HEK293 (cell line): ENCODE data around the gene PTAR1.
A peak's percentile ranks its signal among the peaks of the same experiment; 100 is the strongest.
"Not testable (repeated sequence)": the region's sequence is repeated elsewhere in the genome, so short reads cannot be mapped to it uniquely, and the experiment has no call there.

Experiments used
- CTCF ChIA-PET: fragments of 350-600 bp; formaldehyde crosslinking; extraction: SDS; loops from one replicate; lab custom pipeline; 2021; ENCODE audit warnings: antibody characterized with exemption; lab: Yijun Ruan, JAX
- POLR2A ChIA-PET: fragments of 300-600 bp; formaldehyde crosslinking; extraction: SDS; loops from one replicate; lab custom pipeline; 2020; ENCODE audit warnings: antibody characterized with exemption, inconsistent platforms; lab: Yijun Ruan, JAX
- H3K27ac ChIP-seq: fragments of 200-500 bp; sonication (Bioruptor generic); 2 replicates; pipeline ENCODE4 v1.5.1; 2014; ENCODE audit warnings: low read depth, low read length, control low read depth, inconsistent platforms; ENCODE audit errors: extremely low read depth
- H3K36me3 ChIP-seq, 2 experiments: fragments of 200-500 bp in 1 of 2; sonication (Bioruptor generic) in 1 of 2; 1 replicate in 1 of 2; 2 replicates in 1 of 2; pipeline ENCODE4 v1.5.1; 2014 to 2017; ENCODE audit warnings: inconsistent platforms in 2 of 2, low read length in 2 of 2; ENCODE audit not compliant: control insufficient read depth in 2 of 2, insufficient read depth in 1 of 2
- H3K4me1 ChIP-seq: fragments of 200-500 bp; sonication (Bioruptor generic); 2 replicates; pipeline ENCODE4 v1.5.1; 2014; ENCODE audit warnings: mild to moderate bottlenecking, low read length, inconsistent platforms; ENCODE audit not compliant: control insufficient read depth, insufficient read depth
- H3K4me3 ChIP-seq: 2 replicates; pipeline ENCODE4 v1.5.1; 2011; ENCODE audit warnings: low read depth, mild to moderate bottlenecking, control low read depth, low read length, moderate library complexity
- H3K9me3 ChIP-seq: fragments of 200-500 bp; sonication (Bioruptor generic); 2 replicates; pipeline ENCODE4 v1.5.1; 2014; ENCODE audit warnings: low read depth, low read length, inconsistent platforms; ENCODE audit not compliant: control insufficient read depth, insufficient read depth
- ATF2 ChIP-seq: fragments of 450-650 bp; formaldehyde crosslinking; IDR thresholded peaks from 2 replicates; pipeline ENCODE4 v1.5.1; 2016; ENCODE audit warnings: missing biosample characterization, missing genetic modification characterization, low read depth
- GLIS2 ChIP-seq: fragments of 450-650 bp; formaldehyde crosslinking; IDR thresholded peaks from 2 replicates; pipeline ENCODE4 v1.5.1; 2016; ENCODE audit warnings: missing biosample characterization, missing genetic modification characterization
- HOXC10 ChIP-seq: sonication (generic); formaldehyde crosslinking; IDR thresholded peaks from 2 replicates; pipeline ENCODE4 v1.8.1; 2023; ENCODE audit warnings: mild to moderate bottlenecking, missing genetic modification reagents
- KLF1 ChIP-seq: fragments of 450-650 bp; formaldehyde crosslinking; IDR thresholded peaks from 2 replicates; pipeline ENCODE4 v1.5.1; 2016; ENCODE audit warnings: missing biosample characterization, missing genetic modification characterization
- KLF16 ChIP-seq: fragments of 450-650 bp; formaldehyde crosslinking; IDR thresholded peaks from 2 replicates; pipeline ENCODE4 v1.5.1; 2017; ENCODE audit warnings: missing biosample characterization, missing genetic modification characterization
- KLF17 ChIP-seq: fragments of 450-650 bp; formaldehyde crosslinking; IDR thresholded peaks from 2 replicates; pipeline ENCODE4 v1.5.1; 2016; ENCODE audit warnings: missing biosample characterization, missing genetic modification characterization
- KLF7 ChIP-seq: fragments of 450-650 bp; formaldehyde crosslinking; IDR thresholded peaks from 2 replicates; pipeline ENCODE4 v1.5.1; 2016; ENCODE audit warnings: missing biosample characterization, missing genetic modification characterization, borderline replicate concordance
- ZBTB1 ChIP-seq: fragments of 450-650 bp; formaldehyde crosslinking; IDR thresholded peaks from 2 replicates; pipeline ENCODE4 v1.5.1; 2016; ENCODE audit warnings: missing biosample characterization, missing genetic modification characterization
- ZIC2 ChIP-seq: fragments of 450-650 bp; formaldehyde crosslinking; IDR thresholded peaks from 2 replicates; pipeline ENCODE4 v1.5.1; 2016; ENCODE audit warnings: missing biosample characterization, missing genetic modification characterization
- ZNF121 ChIP-seq: fragments of 450-650 bp; formaldehyde crosslinking; IDR thresholded peaks from 2 replicates; pipeline ENCODE4 v1.5.1; 2016; ENCODE audit warnings: missing biosample characterization, missing genetic modification characterization
- ZNF133 ChIP-seq: fragments of 450-650 bp; formaldehyde crosslinking; IDR thresholded peaks from 2 replicates; pipeline ENCODE4 v1.5.1; 2016; ENCODE audit warnings: missing biosample characterization, missing genetic modification characterization
- ZNF146 ChIP-seq: fragments of 450-650 bp; formaldehyde crosslinking; IDR thresholded peaks from 2 replicates; pipeline ENCODE4 v1.5.1; 2016; ENCODE audit warnings: missing biosample characterization, missing genetic modification characterization
- ZNF223 ChIP-seq: fragments of 450-650 bp; formaldehyde crosslinking; IDR thresholded peaks from 2 replicates; pipeline ENCODE4 v1.5.1; 2016; ENCODE audit warnings: missing biosample characterization, missing genetic modification characterization
- ZNF292 ChIP-seq: fragments of 450-650 bp; formaldehyde crosslinking; IDR thresholded peaks from 2 replicates; pipeline ENCODE4 v1.5.1; 2016; ENCODE audit warnings: low read depth, missing biosample characterization, missing genetic modification characterization, borderline replicate concordance
- ZNF449 ChIP-seq: fragments of 450-650 bp; formaldehyde crosslinking; IDR thresholded peaks from 2 replicates; pipeline ENCODE4 v1.5.1; 2017; ENCODE audit warnings: missing biosample characterization, mild to moderate bottlenecking, missing genetic modification characterization, moderate library complexity
- ZNF48 ChIP-seq: fragments of 450-650 bp; formaldehyde crosslinking; IDR thresholded peaks from 2 replicates; pipeline ENCODE4 v1.5.1; 2016; ENCODE audit warnings: missing biosample characterization, missing genetic modification characterization
- ZNF514 ChIP-seq: fragments of 450-650 bp; formaldehyde crosslinking; IDR thresholded peaks from 2 replicates; pipeline ENCODE4 v1.5.1; 2016; ENCODE audit warnings: missing biosample characterization, missing genetic modification characterization
- ZNF660 ChIP-seq: fragments of 450-650 bp; IDR thresholded peaks from 2 replicates; pipeline ENCODE4 v1.5.1; 2018; ENCODE audit warnings: missing biosample characterization, mild to moderate bottlenecking, missing genetic modification characterization
- ZNF777 ChIP-seq: fragments of 450-650 bp; formaldehyde crosslinking; IDR thresholded peaks from 2 replicates; pipeline ENCODE4 v1.5.1; 2017; ENCODE audit warnings: missing biosample characterization, missing genetic modification characterization, borderline replicate concordance
- ZSCAN16 ChIP-seq: fragments of 450-650 bp; formaldehyde crosslinking; IDR thresholded peaks from 2 replicates; pipeline ENCODE4 v1.5.1; 2016; ENCODE audit warnings: missing biosample characterization, missing genetic modification characterization

Gene PTAR1

GRCh38 chr9:69801989-69802388 is 42.2 kb upstream of the PTAR1 start:
- H3K4me1 ChIP-seq, result no peaks in the 10 kb centered on the region
- CTCF ChIA-PET, result interaction anchor here (0.5 kb wide), 1 partner anchor 32 kb away, joined by 3 read pairs; no protein-coding TSS in a partner anchor
- POLR2A ChIA-PET, result no interaction called here
- H3K9me3 ChIP-seq, result no peaks in the 10 kb centered on the region
- H3K4me3 ChIP-seq, result no peak overlapping the region
- no peaks in the 10 kb centered on the region for H3K36me3 ChIP-seq
- no peak overlapping the region for H3K27ac ChIP-seq
- no peak for TF ChIP-seq HOXC10

- H3K4me1 ChIP-seq, H3K9me3 ChIP-seq, H3K36me3 ChIP-seq, H3K4me3 ChIP-seq, H3K27ac ChIP-seq, CTCF ChIA-PET, POLR2A ChIA-PET: not testable (repeated sequence)
- peak; percentile 46; the same call in 1 of the 2 replicates for TF ChIP-seq KLF1
These were observed 40.2 kb upstream of the PTAR1 start for GRCh38 chr9:69800027-69800426.

- H3K27ac ChIP-seq, H3K9me3 ChIP-seq, POLR2A ChIA-PET, H3K4me3 ChIP-seq, H3K4me1 ChIP-seq, H3K36me3 ChIP-seq: not testable (repeated sequence)
- CTCF ChIA-PET, result interaction anchor here (1.3 to 2.5 kb wide), 2 partner anchors 9 to 10 kb away, joined by 3 to 21 read pairs; no protein-coding TSS in a partner anchor
These were observed 39.7 kb upstream of the PTAR1 start for GRCh38 chr9:69799521-69799920.

GRCh38 chr9:69798744-69799143 is 38.9 kb upstream of the PTAR1 start:
- Histone ChIP-seq H3K4me3 (no peak overlapping the region), H3K9me3 (no peaks in the 10 kb centered on the region), H3K4me1 (no peaks in the 10 kb centered on the region), H3K36me3 (no peaks in the 10 kb centered on the region), H3K27ac (no peak overlapping the region)
- TF ChIP-seq ZNF660 (tag by site-specific recombination) (0 out of 2 replicates have a peak, but pooled peaks have one; percentile 43), ATF2 (peak; percentile 70; the same call in 1 of the 2 replicates), ZNF48 (no peak)
- ChIA-PET POLR2A (no interaction called here), CTCF (interaction anchor here (0.6 to 2.5 kb wide), 5 partner anchors 9 to 130 kb away, joined by 3 to 21 read pairs (median 3); no protein-coding TSS in a partner anchor)

GRCh38 chr9:69797675-69798074 is 37.9 kb upstream of the PTAR1 start:
- no peaks in the 10 kb centered on the region for H3K9me3 ChIP-seq
- no peaks in the 10 kb centered on the region for H3K36me3 ChIP-seq
- CTCF ChIA-PET, result interaction anchor here (0.6 to 2.5 kb wide), 3 partner anchors 11 to 147 kb away, joined by 3 to 21 read pairs (median 3); no protein-coding TSS in a partner anchor
- POLR2A ChIA-PET, result no interaction called here
- H3K27ac ChIP-seq, result no peak overlapping the region
- H3K4me1 ChIP-seq, result no peaks in the 10 kb centered on the region
- H3K4me3 ChIP-seq, result no peak overlapping the region
- TF ChIP-seq ZNF292 (tag by site-specific recombination) (no peak), ZSCAN16 (tag by site-specific recombination) (no peak), ZNF121 (no peak), KLF16 (no peak), ZNF449 (tag by site-specific recombination) (no peak), ZNF133 (tag by site-specific recombination) (no peak), KLF7 (no peak), KLF17 (tag by site-specific recombination) (no peak), ZNF777 (tag by site-specific recombination) (no peak), ZNF514 (tag by site-specific recombination) (no peak), ZNF146 (tag by site-specific recombination) (no peak), ZIC2 (tag by site-specific recombination) (no peak), ZBTB1 (tag by site-specific recombination) (no peak), GLIS2 (tag by site-specific recombination) (no peak), ZNF223 (tag by site-specific recombination) (no peak)
